Activated B cell treated with CpG ODN at 0.5 μM for 24 hours (primary cell): ENCODE results near the gene AURKAIP1. TPM values are rescaled to one million over a fixed set of nuclear protein-coding genes. Genes with fewer than 3 reads are reported as not detected.

Experiments used
- ATAC-seq: fragments of 200-7000 bp; cut with Tn5 transposase; one replicate; pipeline ENCODE4 v1.10.0; 2021; ENCODE audit warnings: low read depth, mild to moderate bottlenecking, moderate library complexity
- CTCF ChIA-PET: fragments of 350-600 bp; sonication (Branson Sonifier 250); formaldehyde crosslinking; loops from one replicate; lab custom pipeline; 2021; ENCODE audit warnings: antibody characterized with exemption; lab: Charles Lee
- POLR2A ChIA-PET: fragments of 350-600 bp; sonication (Branson Sonifier 250); formaldehyde crosslinking; loops from one replicate; lab custom pipeline; 2021; ENCODE audit warnings: antibody characterized with exemption; lab: Charles Lee
- DNase-seq: peaks from one replicate; pipeline ENCODE4 v3.0.0; 2022
- H3K27ac Mint-ChIP-seq: one replicate; pipeline ENCODE4 v1.8.0; 2020; ENCODE audit warnings: mixed read lengths
- H3K27me3 Mint-ChIP-seq: one replicate; pipeline ENCODE4 v1.8.0; 2021; ENCODE audit warnings: mixed read lengths
- H3K36me3 Mint-ChIP-seq: one replicate; pipeline ENCODE4 v1.8.0; 2021; ENCODE audit warnings: low read depth, mixed read lengths
- H3K4me1 Mint-ChIP-seq: one replicate; pipeline ENCODE4 v1.8.0; 2021; ENCODE audit warnings: mixed read lengths
- H3K4me3 Mint-ChIP-seq: one replicate; pipeline ENCODE4 v1.8.0; 2020; ENCODE audit warnings: mild to moderate bottlenecking, mixed read lengths
- H3K9me3 Mint-ChIP-seq: one replicate; pipeline ENCODE4 v1.8.0; 2020; ENCODE audit warnings: mixed read lengths
- CTCF ChIP-seq: fragments of 200-600 bp; IDR thresholded peaks from one replicate; pipeline ENCODE4 v1.8.0; 2022; ENCODE audit warnings: antibody characterized with exemption, mild to moderate bottlenecking
- intact Hi-C: fragments of 100-400 bp; cut with micrococcal nuclease; formaldehyde crosslinking; loops from one replicate; pipeline ENCODE4 v1.15.1; 2024
- total RNA-seq: library from RNA; stranded (reverse); gene quantifications from 2 replicates; pipeline ENCODE4 v1.2.3, GENCODE V29; 2022

AURKAIP1 gene
- total RNA-seq, 1 donor from 2014 or later = 91.5 TPM

- no peak for DNase-seq
Observed at GRCh38 chr1:1342061-1342562, 32.9 kb downstream of the AURKAIP1 start.

DNA sequence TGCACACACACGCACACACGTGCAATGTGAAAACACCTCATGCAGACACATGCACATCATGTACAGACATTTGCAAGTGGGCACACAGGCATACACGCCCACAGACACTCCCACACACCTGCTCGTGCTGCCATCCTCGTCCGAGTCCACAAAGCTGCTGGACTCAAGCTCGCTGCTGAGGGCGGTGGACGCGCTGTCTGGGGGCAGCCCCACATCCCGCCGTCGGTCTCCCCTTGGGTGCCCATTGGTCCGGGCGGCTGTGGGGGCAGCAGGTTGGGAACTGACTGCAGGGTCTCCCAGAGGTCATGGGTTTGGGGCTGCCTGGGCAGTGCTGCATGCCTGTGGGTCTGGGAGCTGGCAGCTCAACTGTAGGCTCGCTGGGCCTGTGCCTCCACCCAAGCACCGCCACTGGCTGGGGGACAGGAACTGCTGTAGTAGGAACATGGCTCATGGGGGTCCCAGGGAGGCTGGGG is 33.4 kb downstream of the AURKAIP1 start:
- peaks cover 15% of the 10 kb centered on the region for H3K36me3 Mint-ChIP-seq
- no peak overlapping the region for H3K4me3 Mint-ChIP-seq
- POLR2A ChIA-PET = interaction anchor here (0.8 kb wide), 1 partner anchor 16 kb away, joined by 3 read pairs; no protein-coding TSS in a partner anchor
- no peaks in the 10 kb centered on the region for H3K27me3 Mint-ChIP-seq
- no peaks in the 10 kb centered on the region for H3K9me3 Mint-ChIP-seq
- CTCF ChIA-PET = no interaction called here
- no peak for TF ChIP-seq CTCF
- H3K4me1 Mint-ChIP-seq = peaks cover 2% of the 10 kb centered on the region
- ATAC-seq (no peak), DNase-seq (no peak)
- intact Hi-C loops = no loop called here
- no peak overlapping the region for H3K27ac Mint-ChIP-seq

More at GRCh38 chr1:1342061-1342562, 32.9 kb downstream of the AURKAIP1 start:
- Mint-ChIP-seq H3K4me3 (no peak overlapping the region), H3K4me1 (peaks cover 5% of the 10 kb centered on the region), H3K27ac (no peak overlapping the region), H3K27me3 (no peaks in the 10 kb centered on the region), H3K36me3 (peaks cover 15% of the 10 kb centered on the region), H3K9me3 (no peaks in the 10 kb centered on the region)
- POLR2A ChIA-PET = interaction anchor here (0.8 kb wide), 1 partner anchor 17 kb away, joined by 3 read pairs; no protein-coding TSS in a partner anchor
- intact Hi-C loops = no loop called here
- TF ChIP-seq CTCF = no peak
- CTCF ChIA-PET = no interaction called here
- no peak for ATAC-seq

GRCh38 chr1:1340791-1341548 is 34.0 kb downstream of the AURKAIP1 start:
- CTCF ChIA-PET = no interaction called here
- Mint-ChIP-seq H3K27ac (no peak overlapping the region), H3K36me3 (peaks cover 15% of the 10 kb centered on the region), H3K4me1 (peaks cover 2% of the 10 kb centered on the region), H3K4me3 (no peak overlapping the region), H3K27me3 (no peaks in the 10 kb centered on the region), H3K9me3 (no peaks in the 10 kb centered on the region)
- intact Hi-C loops = no loop called here
- POLR2A ChIA-PET = interaction anchor here (0.8 kb wide), 1 partner anchor 15 kb away, joined by 3 read pairs; no protein-coding TSS in a partner anchor
- no peak for ATAC-seq
- no peak for TF ChIP-seq CTCF
- DNase-seq = no peak

DNA sequence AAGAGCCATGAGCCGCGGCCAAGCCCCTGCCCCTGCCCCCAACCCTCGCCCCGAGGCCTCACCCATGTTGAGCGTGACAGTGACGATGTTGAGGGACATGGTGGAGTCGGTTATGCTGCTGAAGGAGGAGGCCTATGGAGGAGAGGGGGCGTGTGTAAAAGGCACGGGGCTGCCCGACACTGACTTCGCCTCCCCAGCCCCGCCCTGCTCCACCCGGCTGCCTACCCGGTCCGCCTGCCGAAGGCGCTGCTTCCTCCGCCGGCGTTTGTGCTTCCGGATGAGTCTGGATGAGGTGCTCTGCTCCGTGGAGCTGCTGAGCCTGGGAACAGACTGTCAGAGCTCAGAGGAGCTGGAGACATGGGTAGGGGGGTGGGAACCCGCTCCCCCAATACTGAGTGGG is 34.8 kb downstream of the AURKAIP1 start:
- ChIA-PET POLR2A (interaction anchor here (0.5 kb wide), 1 partner anchor 86 kb away, joined by 3 read pairs; no protein-coding TSS in a partner anchor), CTCF (no interaction called here)

More for the DNA sequence above, 34.8 kb downstream of the AURKAIP1 start:
- peaks cover 15% of the 10 kb centered on the region for H3K36me3 Mint-ChIP-seq
- intact Hi-C loops = no loop called here
- H3K9me3 Mint-ChIP-seq = no peaks in the 10 kb centered on the region
- no peaks in the 10 kb centered on the region for H3K27me3 Mint-ChIP-seq
- TF ChIP-seq CTCF = no peak
- no peak overlapping the region for H3K27ac Mint-ChIP-seq
- H3K4me1 Mint-ChIP-seq = peaks cover 2% of the 10 kb centered on the region
- H3K4me3 Mint-ChIP-seq = no peak overlapping the region
- no peak for DNase-seq
- ATAC-seq = no peak
